ENCODE results near the gene STON2. TPM values are rescaled to one million over a fixed set of nuclear protein-coding genes. Genes with fewer than 3 reads are reported as not detected.

The STON2 gene
- total RNA-seq, 2 donors from 2014 or later: 12.7 to 23.8 TPM

DNA sequence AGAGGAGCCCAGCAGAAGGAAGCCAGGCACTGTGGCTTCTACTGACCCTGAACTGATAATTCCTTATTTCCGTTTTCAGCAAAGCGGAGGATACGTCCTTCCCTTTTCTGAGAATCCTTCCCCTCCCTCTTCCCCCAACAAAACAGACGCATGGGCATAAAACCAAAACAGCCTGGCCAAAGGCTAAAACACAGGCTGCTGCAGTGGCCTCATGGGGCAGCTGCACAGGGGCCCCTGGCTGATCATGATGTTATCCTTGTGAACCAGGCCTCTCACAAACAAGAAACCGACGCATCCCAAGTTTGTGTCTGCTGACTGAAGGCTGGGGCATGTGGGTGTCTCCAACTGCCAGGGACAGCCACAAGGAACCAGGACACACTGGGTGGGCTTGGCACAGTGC lies 23.4 kb upstream of the STON2 start:
- Histone ChIP-seq H3K4me1 (replicated peaks) (no peaks in the 10 kb centered on the region), H3K9me3 (no peaks in the 10 kb centered on the region), H3K27me3 (replicated peaks; ENCODE audit: insufficient read depth) (no peaks in the 10 kb centered on the region), H3K36me3 (no peaks in the 10 kb centered on the region), H3K27ac (no peak overlapping the region), H3K4me3 (no peak overlapping the region)
- no peak for DNase-seq (ENCODE audit: low spot score)
- intact Hi-C loops (cut with DNase I): no loop called here
- TF ChIP-seq POLR2A (IDR thresholded peaks at IDR 0.05) (no peak), POLR2AphosphoS5 (IDR thresholded peaks at IDR 0.05) (no peak)
- TF ChIP-seq, protein P1, sequence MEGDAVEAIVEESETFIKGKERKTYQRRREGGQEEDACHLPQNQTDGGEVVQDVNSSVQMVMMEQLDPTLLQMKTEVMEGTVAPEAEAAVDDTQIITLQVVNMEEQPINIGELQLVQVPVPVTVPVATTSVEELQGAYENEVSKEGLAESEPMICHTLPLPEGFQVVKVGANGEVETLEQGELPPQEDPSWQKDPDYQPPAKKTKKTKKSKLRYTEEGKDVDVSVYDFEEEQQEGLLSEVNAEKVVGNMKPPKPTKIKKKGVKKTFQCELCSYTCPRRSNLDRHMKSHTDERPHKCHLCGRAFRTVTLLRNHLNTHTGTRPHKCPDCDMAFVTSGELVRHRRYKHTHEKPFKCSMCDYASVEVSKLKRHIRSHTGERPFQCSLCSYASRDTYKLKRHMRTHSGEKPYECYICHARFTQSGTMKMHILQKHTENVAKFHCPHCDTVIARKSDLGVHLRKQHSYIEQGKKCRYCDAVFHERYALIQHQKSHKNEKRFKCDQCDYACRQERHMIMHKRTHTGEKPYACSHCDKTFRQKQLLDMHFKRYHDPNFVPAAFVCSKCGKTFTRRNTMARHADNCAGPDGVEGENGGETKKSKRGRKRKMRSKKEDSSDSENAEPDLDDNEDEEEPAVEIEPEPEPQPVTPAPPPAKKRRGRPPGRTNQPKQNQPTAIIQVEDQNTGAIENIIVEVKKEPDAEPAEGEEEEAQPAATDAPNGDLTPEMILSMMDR (IDR thresholded peaks at IDR 0.05): no peak
- WGBS: 87% methylated on average over 6 of the region's 6 CpGs

DNA sequence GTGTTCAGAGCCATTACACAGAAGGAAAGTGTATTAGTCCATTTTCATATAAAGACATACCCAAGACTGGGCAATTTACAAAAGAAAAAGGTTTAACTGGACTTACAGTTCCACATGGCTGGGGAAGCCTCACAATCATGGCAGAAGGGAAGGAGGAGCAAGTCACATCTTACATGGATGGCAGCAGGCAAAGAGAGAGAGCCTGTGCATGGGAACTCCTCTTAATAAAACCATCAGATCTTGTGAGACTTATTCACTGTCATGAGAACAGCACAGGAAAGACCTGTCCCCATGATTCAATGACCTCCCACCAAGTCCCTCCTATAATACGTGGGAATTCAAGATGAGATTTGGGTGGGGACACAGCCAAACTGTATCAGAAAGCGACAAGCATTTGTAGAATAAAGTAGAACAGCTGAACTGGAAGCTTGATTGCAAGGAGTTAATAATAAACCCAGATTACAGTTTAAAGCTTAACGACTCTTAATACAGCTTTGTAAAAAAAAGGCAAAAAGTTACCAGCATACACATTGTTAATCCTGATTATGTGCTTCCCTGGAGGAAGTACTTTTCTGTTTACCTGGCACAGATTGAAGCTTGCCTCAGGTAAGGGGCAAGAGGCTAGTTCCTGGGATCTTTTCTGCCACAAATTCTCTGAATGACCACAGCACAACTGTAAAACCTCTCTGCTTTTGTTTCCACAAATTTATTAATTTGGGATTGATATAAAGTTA lies 18.1 kb upstream of the STON2 start:
- TF ChIP-seq POLR2A (IDR thresholded peaks at IDR 0.05) (no peak), POLR2AphosphoS5 (IDR thresholded peaks at IDR 0.05) (no peak)
- TF ChIP-seq, protein P1 (IDR thresholded peaks at IDR 0.05): no peak
- H3K27me3 ChIP-seq (replicated peaks; ENCODE audit: insufficient read depth): no peaks in the 10 kb centered on the region
- H3K4me3 ChIP-seq: no peak overlapping the region
- no peak for DNase-seq (ENCODE audit: low spot score)
- H3K9me3 ChIP-seq: no peaks in the 10 kb centered on the region
- intact Hi-C loops (cut with DNase I): no loop called here
- H3K36me3 ChIP-seq: no peaks in the 10 kb centered on the region
- WGBS: 73% methylated on average over 3 of the region's 3 CpGs
- H3K4me1 ChIP-seq (replicated peaks): no peaks in the 10 kb centered on the region
- H3K27ac ChIP-seq: no peak overlapping the region

DNA sequence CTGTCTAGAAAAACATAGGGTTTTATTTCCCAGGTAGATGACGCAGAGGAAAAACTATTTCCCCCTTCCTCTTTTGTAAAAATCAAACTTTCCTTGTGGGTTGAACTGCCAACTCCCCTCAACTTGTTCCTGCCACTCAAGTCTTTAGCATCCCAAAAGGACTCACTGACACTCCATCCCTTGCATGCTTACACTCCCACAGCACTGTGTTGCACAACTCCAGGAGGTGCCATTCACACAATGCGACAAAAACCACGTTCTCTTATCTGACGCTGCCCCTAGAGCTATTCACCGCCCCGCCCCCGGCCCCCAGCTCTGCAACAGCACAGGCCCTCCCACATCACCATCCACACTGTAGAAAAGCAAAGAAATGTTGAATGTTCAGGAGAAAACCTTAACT lies 16.9 kb upstream of the STON2 start:
- DNase-seq (ENCODE audit: low spot score): no peak
- no peak overlapping the region for H3K27ac ChIP-seq
- no peaks in the 10 kb centered on the region for H3K4me1 ChIP-seq (replicated peaks)
- H3K9me3 ChIP-seq: no peaks in the 10 kb centered on the region
- TF ChIP-seq POLR2A (IDR thresholded peaks at IDR 0.05): no peak
- TF ChIP-seq, protein P1 (IDR thresholded peaks at IDR 0.05): no peak
- TF ChIP-seq POLR2AphosphoS5 (IDR thresholded peaks at IDR 0.05): no peak
- H3K4me3 ChIP-seq: no peak overlapping the region
- no peaks in the 10 kb centered on the region for H3K27me3 ChIP-seq (replicated peaks; ENCODE audit: insufficient read depth)
- intact Hi-C loops (cut with DNase I): no loop called here
- H3K36me3 ChIP-seq: no peaks in the 10 kb centered on the region
- 86% methylated on average over 7 of the region's 7 CpGs for WGBS

DNA sequence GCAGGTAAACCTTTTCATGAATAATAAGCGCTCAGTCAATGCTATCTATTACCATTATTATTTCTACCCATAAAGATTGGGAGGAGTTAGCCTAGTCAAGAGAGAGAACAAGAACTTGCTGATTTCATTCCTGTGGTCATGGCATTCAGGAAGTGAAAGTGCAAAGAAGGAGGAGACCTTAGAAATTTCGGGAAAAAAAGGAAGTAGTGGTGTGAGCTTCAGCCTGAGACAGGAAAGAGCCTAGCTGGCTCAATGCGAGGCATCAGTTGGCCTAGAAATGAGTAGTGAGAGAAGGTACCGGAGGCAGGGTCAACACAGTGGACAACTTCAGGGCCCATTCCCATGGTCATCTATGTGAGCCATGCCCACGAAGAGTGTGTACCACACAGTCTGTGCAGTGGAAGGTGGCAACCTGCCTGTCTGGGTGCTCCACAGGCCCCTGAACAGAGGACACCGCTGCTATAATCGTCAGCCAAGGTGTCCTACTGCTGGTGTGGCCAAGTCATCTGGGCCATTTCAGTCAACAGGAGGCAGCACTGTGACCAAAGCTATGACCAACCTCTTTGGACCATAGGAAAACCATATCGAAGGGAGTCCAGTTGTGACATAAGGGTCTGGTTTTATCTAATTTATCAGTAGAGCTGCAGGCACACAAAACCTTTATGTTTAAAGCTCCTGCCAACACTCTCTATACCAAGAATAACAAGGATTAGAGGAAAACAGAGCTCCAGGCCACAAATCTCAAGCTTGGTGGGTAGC lies 16.2 kb upstream of the STON2 start:
- H3K4me3 ChIP-seq: no peak overlapping the region
- no peak overlapping the region for H3K27ac ChIP-seq
- H3K36me3 ChIP-seq: no peaks in the 10 kb centered on the region
- no peak for DNase-seq (ENCODE audit: low spot score)
- H3K4me1 ChIP-seq (replicated peaks): no peaks in the 10 kb centered on the region
- intact Hi-C loops (cut with DNase I): no loop called here
- WGBS: 90% methylated on average over 8 of the region's 8 CpGs
- TF ChIP-seq POLR2AphosphoS5 (IDR thresholded peaks at IDR 0.05) (no peak), POLR2A (IDR thresholded peaks at IDR 0.05) (no peak)
- TF ChIP-seq, protein P1 (IDR thresholded peaks at IDR 0.05): no peak
- H3K27me3 ChIP-seq (replicated peaks; ENCODE audit: insufficient read depth): no peaks in the 10 kb centered on the region
- H3K9me3 ChIP-seq: no peaks in the 10 kb centered on the region

All from prostate gland (tissue), 2 donors.